HL-60 (cell line): Measurements from ENCODE around the gene CACNA1C.

ENCODE experiments used
- DNase-seq, 2 experiments: peaks; one replicate each; pipeline ENCODE4 v3.0.0-alpha.2; 2010 to 2020; ENCODE audit warnings: low read depth in 1 of 2, low spot score in 1 of 2
- H3K27ac ChIP-seq: fragments of 250-450 bp; sonication (Bioruptor Pico); replicated peaks from 2 replicates; pipeline ENCODE4 v1.5.1; 2020; ENCODE audit warnings: mild to moderate bottlenecking, moderate library complexity
- H3K27me3 ChIP-seq: fragments of 250-450 bp; sonication (Bioruptor Pico); 2 replicates; pipeline ENCODE4 v1.5.1; 2021; ENCODE audit warnings: mild to moderate bottlenecking, moderate library complexity; ENCODE audit not compliant: insufficient read depth, poor library complexity, severe bottlenecking
- H3K4me3 ChIP-seq: replicated peaks from 2 replicates; pipeline ENCODE4 v1.5.1; 2011; ENCODE audit warnings: mild to moderate bottlenecking, control low read depth, low read length; ENCODE audit not compliant: insufficient read depth
- CTCF ChIP-seq: IDR thresholded peaks from one replicate; pipeline ENCODE4 v1.5.1; 2011; ENCODE audit warnings: low read length, control low read depth, inconsistent platforms; ENCODE audit not compliant: insufficient read depth
- GABPA ChIP-seq: IDR thresholded peaks from 2 replicates; pipeline ENCODE4 v1.6.1; 2012; ENCODE audit warnings: low read depth
- POLR2AphosphoS5 ChIP-seq: IDR thresholded peaks from 2 replicates; pipeline ENCODE4 v1.6.1; 2012; ENCODE audit warnings: low read depth
- REST ChIP-seq: IDR thresholded peaks from 2 replicates; pipeline ENCODE4 v1.6.1; 2012; ENCODE audit warnings: low read depth; ENCODE audit not compliant: insufficient replicate concordance
- SPI1 ChIP-seq: IDR thresholded peaks from 2 replicates; pipeline ENCODE4 v1.6.1; 2012; ENCODE audit warnings: low read depth, mild to moderate bottlenecking, borderline replicate concordance

CACNA1C gene

GRCh38 chr12:2221030-2221621, 168.3 kb downstream of the CACNA1C start:
- H3K4me3 ChIP-seq, result no peak overlapping the region
- no peaks in the 10 kb centered on the region for H3K27me3 ChIP-seq
- no peak overlapping the region for H3K27ac ChIP-seq
- DNase-seq, result no peak
- TF ChIP-seq GABPA, result no peak
- TF ChIP-seq SPI1, result no peak
- TF ChIP-seq POLR2AphosphoS5, result no peak
- no peak for TF ChIP-seq REST

GRCh38 chr12:2222691-2223090, 169.9 kb downstream of the CACNA1C start:
- no peak overlapping the region for H3K27ac ChIP-seq
- no peak overlapping the region for H3K4me3 ChIP-seq
- DNase-seq, result no peak
- TF ChIP-seq CTCF (no peak), POLR2AphosphoS5 (no peak), REST (no peak), GABPA (no peak), SPI1 (no peak)
- no peaks in the 10 kb centered on the region for H3K27me3 ChIP-seq

- no peak for DNase-seq
- Histone ChIP-seq H3K4me3 (no peak overlapping the region), H3K27me3 (no peaks in the 10 kb centered on the region), H3K27ac (no peak overlapping the region)
- no peak for TF ChIP-seq CTCF
- no peak for TF ChIP-seq GABPA
- TF ChIP-seq POLR2AphosphoS5, result no peak
- no peak for TF ChIP-seq SPI1
- TF ChIP-seq REST, result no peak
Observed at GRCh38 chr12:2224961-2225360, 172.2 kb downstream of the CACNA1C start.
